HG03135 (cell line): ENCODE measurements around the gene TBX19.

Source experiments
- ATAC-seq: cut with Tn5 transposase; IDR thresholded peaks from one replicate; pipeline ENCODE4 v1.9.1; 2021; ENCODE audit warnings: mild to moderate bottlenecking, moderate library complexity; ENCODE audit not compliant: unreplicated experiment

The TBX19 gene

DNA sequence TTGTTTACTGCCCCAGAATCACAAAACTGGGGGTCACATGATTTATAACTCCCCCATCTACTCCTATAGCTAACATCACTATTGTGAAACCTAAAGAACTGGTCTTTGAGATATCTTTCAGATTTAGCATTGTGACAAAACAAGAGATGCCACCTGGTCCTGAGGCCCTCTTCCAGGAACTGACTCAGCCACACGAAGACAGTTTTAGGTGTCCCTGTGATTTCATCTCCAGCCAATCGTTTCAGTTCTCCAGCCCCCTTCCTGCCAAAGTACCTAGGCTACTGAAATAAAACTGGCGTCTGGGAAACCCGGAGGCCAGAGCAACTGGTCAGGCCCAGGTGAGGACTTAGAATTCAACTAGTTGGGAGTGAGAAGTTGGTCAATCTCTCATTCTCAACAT, 36.6 kb downstream of the TBX19 start:
- no peak for ATAC-seq

DNA sequence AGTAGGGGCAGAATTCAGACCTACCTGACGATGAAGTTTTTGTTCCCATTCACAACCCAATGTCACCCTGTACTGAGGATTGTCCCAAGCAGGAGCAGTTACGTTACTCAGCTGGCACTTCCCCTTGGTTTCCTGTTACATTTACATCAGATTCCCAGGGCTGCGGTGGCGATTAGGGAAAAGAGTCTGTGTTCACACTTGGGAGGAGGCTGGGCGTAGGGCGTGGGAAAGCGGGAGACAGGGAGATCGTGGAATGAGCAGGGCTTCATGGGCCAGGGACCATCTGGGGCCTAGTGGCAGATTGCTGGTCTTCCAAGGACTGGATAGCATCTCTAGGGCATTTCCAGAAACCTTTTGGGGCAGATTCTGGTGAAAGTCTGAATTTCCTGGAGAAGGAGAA, 39.0 kb downstream of the TBX19 start:
- no peak for ATAC-seq

DNA sequence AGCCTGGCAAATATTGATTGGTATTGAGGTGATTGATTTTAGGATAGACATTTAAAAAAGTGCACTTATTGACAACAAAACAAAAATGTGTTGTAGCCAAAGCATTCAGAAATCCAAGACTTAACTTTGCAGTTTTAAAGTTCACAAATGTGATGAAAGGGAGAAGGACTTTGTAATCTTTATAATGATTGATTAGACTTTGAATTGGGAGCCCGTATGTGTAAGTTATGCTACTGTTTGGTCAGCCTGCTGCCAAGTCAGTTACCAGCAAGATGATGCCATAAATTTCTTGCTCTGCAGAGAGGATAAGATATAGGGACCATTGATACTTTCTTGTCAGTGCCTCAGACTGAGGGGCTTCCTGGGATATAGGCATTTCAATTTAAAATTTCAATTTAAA, 39.5 kb downstream of the TBX19 start:
- no peak for ATAC-seq

DNA sequence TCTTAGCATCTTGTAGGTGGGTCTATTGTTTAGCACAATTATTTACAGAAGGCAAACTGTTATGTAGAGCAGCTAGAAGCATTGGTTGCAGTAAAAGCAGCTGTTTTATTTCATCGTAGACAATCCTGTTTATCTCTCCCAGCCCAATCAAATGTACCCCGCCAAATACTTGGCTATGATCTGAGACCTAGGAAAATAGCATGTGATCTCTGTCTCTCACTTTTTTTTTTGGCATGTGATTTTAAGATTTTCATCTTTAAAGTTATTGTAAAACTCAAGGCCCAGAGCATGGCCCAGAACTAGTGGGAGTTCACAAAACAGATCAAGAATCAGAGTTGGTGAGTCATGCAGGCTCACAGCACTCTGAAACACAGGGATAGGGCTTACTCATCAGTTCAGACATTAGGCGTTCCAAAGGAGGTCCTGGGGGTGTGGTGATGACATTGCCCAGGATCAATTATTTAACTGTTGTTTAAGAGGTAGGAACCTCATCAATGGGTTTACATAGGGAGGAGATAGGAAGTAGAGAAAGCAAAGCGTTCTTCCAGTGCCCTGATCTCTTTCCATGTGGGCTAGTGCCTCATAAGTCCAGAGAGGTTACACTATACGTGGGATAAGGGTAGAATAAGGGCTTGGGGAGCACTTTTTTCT, 40.2 kb downstream of the TBX19 start:
- ATAC-seq, result no peak

DNA sequence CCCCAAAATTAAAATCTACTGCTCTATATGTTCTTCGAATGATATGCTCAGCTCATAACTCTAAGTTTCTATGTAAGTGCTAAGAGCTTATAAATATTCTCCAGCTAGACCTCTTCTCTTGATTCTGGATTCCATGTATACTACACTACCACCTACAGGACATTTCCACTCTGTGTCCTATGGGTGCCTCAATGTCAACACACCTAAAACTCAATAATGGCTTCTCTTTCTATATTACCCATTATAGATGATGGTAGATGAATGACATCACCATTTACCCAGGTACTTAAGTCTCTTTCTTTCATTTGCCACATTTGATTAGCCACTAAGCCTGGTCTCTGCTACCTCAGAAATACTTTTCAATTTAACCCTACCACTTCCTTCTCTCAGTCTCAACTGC, 41.3 kb downstream of the TBX19 start:
- no peak for ATAC-seq

DNA sequence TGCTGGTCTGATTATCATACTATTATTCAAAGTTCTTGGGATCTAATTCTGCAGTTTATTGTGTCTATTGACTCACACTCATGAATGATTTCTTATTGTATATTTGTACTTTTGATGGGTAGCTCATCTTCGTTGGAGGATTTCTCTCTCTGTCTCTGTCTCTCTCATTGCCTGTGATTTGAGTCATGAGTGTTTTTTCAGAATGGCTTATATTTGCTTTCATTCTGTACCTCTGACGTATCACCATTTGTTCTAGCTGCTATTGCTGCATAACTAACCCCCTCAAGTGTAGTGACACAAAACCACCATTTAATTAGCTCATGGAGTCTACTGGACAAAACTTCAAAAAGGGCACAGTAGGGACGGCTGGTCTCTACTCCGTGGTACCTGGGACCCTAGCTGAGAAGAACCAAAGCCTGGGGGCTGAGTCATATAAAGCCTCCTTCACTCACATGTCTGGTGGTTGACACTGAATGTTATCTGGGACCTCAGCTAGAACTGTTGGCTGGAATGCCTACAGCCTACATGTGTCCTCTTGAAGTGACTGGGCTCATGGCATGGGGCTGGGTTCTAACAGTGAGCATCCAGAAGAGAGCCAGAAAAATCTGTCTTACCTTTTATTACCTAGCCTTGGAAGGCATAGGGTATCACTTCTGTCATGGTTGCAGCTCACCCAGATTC, 44.2 kb downstream of the TBX19 start:
- ATAC-seq, result no peak

DNA sequence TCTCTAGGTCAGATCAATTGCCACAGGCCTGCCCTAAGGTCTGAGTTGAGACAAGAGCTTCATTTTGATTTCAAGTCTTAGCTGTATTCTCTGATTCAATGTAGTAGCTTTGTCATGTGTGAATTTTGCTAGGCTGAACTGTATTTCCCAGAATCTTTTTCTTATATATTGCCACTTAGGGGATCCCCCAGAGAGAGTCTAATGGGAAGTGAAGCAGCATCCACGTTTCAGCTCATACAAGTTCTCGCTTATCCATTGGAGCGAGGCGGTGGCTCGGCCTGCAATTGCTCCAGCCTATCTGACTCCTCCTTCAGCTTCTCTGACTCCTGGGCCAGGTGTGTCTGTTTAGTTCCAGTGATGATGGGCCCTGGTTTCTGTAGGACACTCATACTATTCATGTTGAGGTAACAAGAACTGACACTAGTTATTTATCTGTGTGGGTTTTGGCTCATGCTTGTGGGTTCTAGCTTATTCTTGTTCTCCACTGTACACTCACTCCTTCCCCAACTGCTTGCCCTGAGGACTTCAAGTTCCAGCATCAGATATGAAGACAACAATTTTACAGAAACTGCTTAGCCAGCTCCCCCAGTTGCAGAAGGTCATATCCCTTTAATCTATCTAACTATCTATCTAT, 48.2 kb downstream of the TBX19 start:
- ATAC-seq, result no peak

DNA sequence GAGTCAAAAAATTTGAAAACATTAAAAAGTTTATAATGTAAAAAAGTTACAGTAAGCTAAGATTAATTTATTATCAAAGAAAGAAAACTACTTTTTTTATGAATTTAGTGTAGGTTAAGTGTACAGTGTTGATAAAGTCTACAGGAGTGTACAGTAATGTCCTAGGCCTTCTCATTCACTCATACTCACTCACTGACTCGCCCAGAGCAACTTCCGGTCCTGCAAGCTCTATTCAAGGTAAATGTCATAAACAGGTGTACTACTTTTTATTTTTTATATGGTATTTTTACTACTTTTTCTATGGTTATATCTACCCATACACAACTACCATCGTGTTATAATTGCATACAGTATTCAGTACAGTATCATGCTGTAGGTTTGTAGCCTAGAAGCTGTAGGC, 49.6 kb downstream of the TBX19 start:
- ATAC-seq, result no peak

DNA sequence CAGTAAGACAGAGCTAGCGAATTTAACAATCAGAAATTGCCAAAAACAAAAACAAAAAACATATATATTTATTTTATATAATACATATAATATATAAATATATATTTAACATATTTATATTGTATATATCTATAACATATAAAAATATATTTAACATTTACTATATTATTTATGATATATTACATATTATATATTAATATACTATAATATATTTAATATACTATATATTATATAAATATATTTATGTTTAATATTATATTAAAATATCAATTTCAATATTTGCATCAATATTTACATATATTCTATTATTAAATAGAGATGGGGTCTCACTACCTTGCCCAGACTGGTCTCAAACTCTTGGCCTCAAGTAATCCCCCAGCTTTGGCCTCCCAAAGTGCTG, 50.9 kb downstream of the TBX19 start:
- ATAC-seq, result no peak

DNA sequence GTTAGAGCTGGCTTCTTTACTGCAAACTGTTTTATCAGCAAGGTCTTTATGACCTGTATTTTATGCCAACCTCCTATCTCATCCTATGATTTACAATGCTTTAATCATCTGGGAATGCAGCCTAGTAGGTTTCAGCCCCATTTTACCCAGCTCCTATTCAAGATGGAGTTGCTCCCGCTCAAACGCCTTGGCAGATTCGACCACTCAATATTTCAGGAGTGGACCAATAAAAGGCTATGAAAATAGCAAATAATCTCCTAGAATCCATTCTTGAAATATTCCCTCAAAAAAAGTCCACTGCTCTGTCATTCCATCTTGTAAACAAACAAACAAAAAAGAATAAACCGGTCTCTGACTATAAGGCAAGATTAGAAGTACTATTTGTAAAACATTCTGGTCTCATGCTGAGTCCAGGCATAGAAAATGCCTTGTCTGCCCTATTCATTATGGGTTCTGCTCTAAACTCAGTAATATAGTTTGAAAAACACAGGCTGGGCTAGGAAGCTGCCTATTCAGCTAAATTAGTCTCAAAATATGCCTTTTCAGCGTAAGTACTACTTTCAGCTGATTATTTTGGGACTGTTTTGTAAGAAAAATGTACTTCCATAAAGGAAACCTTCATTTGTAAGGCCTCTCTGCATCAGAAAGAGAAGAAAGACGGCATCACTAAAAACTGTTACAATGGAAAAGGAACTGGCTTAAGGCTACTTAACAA, 53.0 kb downstream of the TBX19 start:
- no peak for ATAC-seq

DNA sequence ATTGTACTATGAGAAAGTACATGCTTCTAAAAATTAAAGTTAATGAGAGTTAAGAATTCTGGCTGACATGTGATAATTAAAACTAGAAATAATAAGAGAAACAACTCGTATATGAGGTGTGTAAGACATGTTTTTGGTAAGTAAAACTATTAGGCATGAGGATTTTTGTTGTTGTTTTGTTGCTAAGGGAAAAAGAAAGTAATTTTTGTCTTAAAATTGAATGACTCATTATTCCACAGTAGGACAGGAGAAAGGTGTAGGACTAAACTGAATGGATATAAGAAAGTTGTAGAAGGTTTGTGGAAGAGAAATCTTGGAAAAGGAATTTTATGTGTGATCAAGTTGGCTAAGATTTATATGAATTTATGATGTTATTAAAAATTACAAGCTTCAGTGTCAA, 54.8 kb downstream of the TBX19 start:
- ATAC-seq, result no peak

DNA sequence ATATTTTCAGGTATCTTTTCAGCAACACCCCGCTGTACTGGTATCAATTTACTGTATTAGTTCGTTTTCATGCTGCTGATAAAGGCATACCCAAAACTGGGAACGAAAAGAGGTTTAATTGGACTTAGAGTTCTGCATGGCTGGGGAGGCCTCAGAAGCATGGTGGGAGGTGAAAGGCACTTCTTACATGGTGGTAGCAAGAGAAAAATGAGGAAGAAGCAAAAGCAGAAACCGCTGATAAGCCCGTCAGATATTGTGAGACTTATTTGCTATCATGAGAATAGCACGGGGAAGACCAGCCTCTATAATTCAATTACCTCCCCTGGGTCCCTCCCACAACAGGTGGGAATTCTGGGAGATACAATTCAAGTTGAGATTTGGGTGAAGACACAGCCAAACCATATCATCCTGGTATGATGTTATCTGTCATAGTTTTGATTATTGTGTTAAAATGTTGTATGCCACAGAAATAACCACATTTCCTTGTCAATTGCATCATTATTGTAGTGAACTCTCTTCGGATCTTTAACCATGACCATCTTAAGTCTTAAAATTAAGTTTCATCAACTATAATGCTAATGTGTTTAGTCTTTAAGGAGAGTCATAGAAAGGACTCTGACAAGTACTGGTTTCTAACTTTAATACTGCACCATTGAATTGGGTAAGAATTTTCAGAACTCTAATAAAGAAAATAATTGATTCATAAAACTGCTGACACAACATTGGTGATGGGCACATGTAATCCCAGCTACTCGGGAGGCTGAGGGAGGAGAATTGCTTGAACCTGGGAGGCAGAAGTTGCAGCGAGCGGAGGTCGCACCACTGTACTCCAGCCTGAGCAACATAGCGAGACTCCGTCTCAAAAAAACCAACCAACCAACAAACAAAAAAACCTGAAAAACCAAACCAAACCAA, 58.2 kb downstream of the TBX19 start:
- ATAC-seq, result no peak

DNA sequence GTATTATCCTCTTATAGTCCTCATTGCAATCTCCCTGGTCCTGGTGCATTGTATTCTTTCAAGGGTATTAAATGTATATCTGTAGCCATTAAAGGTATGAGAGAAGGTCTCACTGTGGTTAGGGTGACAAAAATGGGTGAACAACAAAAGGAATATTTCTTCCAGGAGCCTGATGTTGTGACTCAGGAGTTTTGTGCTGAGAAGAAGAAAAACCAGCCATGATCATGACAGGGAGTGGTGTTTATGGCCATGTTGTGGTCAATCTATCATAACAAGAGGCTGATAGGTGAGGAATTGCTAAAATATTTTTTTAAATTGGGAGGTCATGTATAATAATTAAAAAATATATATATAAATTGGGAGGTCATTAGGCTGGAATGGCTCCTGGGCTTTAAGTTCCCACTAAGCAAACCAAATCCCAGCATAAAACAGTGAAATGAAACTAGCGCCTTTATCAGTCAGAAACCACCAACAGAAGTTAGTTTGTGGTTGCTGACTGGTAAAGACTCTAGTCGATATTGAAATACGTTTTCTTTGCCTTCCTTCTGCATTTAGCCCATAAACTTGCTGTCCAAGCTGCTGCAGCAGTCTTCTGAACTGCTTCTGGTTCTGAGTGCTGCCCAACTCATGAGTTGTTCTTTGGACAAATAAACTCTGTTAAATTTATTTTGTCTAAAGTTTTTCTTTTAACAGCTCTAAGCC, 60.3 kb downstream of the TBX19 start:
- no peak for ATAC-seq

DNA sequence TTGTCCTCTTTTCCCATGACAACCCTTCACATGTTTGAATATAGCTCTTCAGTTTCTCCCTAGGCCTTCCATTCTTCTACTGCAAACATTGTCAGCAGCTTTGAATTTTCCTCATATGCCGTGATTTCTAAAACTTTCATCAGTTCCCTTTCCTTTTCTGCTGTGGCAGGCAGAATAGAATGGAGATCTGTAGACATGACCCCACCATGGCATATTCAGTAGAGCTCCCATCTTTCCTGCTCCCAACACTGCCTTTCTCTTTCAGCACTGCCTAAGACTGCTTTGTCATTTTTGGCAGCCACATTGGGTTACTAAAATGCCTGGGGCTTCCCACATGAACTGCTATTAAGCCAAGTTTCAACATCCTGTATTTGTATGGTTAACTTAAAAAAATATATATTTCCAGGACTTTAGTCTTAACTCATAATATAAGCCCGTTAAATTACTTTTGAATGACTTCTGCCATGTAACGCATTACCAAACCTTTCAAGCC, 60.9 kb downstream of the TBX19 start:
- ATAC-seq, result no peak

DNA sequence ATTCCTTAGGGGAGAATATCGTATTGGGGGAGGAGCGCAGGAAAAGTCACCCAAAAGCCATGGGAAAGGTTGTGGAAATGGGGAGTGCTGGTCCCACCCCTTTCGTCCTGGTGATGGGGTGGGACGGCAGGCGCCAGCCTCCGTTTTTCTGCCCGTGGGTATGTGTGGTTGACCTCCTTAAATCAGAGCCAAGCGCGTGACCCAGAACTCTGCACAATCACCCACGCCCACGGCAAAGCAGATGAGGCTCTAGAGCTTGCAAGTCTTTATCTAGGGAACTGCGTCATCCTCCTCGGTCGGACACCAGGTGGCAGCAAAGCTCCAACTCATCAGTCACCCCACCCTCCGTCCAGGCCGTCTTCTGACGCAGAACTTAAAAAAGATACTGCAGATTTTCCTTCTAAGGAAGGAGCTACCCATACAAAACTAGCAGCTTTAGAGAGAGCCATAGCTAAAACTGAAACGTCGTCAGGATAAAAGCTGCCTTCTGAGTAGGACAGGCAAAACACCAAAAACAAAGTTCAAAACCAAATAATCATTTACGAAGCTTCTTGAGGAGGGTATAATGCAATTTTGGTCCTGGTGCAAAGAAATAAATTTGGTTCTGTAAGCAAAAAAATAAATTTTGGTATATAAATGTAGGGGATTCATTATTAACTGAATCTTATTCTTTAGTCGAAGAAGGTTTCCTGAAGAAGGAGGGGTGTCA, 62.0 kb downstream of the TBX19 start:
- peak; percentile 75 for ATAC-seq

DNA sequence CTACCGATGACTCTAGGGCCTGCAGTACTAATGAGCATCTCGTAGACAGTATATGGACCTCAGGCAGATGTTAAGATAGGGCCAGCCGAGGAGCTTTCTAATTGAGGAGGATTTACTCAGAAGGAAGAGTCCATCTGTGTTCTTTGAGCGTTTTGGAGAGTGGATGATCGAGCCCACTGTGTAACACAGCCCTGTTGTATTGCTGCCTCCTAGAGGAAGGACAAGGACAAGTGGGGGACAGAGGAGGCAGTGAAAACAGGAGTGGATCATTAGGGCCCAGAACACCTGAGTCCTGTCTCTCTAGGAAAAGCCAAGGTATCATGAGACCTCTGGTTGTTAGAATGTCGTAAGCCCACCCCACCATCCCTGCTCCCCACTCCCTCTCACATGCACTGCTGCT, 62.9 kb downstream of the TBX19 start:
- ATAC-seq, result no peak

DNA sequence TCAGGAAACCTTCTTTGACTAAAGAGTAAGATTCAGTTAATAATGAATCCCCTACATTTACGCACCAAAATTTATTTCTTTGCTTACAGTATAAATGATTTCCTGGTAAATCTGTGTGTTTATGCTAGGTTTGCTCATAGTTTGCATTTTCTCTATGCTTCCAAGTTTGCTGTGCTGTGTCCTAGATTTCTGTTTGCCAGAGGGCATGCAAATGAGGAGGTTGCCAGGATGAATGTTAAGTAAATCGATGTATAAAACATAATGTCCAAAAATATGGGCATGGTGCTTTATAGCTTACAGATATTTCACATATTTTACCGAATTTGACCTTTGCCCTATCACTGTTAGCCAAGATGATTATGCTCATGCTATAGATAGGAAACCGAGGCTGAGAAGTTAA, 63.8 kb downstream of the TBX19 start:
- ATAC-seq, result no peak

DNA sequence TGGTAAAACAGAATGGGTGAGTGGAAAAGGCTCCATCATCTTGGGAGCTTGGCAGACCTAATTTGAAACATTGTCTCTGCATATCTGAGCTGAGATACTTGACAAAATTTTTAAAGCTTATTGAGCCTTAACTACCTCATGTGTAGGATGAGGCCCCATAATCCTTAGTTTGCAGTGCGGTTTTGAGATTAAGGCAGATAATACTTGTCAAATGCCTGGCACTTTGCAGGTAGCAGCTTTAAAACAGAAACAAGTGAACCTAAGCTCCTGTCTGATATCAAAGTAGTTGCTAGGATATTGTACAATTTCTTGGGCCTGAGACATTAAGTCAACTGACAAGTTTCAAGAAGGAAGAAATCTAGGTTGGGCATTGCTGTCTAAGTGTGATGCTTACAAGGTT, 65.3 kb downstream of the TBX19 start:
- no peak for ATAC-seq

DNA sequence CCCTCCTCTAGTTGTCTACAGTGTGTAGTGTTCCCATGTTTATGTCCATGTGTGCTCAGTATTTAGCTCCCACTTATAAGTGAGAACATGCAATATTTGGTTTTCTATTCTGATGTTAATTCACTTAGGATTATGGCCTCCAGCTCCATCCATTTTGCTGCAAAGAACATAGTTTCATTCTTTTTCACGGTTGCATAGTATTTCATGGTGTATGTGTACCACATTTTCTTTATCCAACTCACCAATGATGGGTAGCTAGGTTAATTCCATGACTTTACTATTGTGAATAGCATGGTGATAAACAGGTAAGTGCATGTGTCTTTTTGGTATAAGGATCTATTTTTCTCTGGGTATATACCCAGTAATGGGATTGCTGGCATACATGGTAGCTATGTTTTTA, 67.0 kb downstream of the TBX19 start:
- ATAC-seq, result no peak
